HG03066 (cell line): ENCODE results near the gene ORM2.
A peak's percentile ranks its signal among the peaks of the same experiment; 100 is the strongest.
"Not testable (repeated sequence)": the region's sequence is repeated elsewhere in the genome, so short reads cannot be mapped to it uniquely, and the experiment has no call there.

Experiments used
- ATAC-seq: cut with Tn5 transposase; IDR thresholded peaks from one replicate; pipeline ENCODE4 v1.9.1; 2021; ENCODE audit warnings: low read depth; ENCODE audit not compliant: unreplicated experiment

The ORM2 gene

GRCh38 chr9:114328937-114329624, 588 bp upstream of the ORM2 start:
- not testable (repeated sequence) for ATAC-seq

- no peak for ATAC-seq
These were observed 967 bp downstream of the ORM2 start for GRCh38 chr9:114330636-114331035.

- not testable (repeated sequence) for ATAC-seq
These were observed 1.8 kb downstream of the ORM2 start for GRCh38 chr9:114331229-114332195.

GRCh38 chr9:114332474-114333040, 2.9 kb downstream of the ORM2 start:
- not testable (repeated sequence) for ATAC-seq

- ATAC-seq = not testable (repeated sequence)
These were observed 4.0 kb downstream of the ORM2 start for GRCh38 chr9:114333718-114334117.

- ATAC-seq = no peak
These were observed 4.8 kb downstream of the ORM2 start for GRCh38 chr9:114334490-114334889.

GRCh38 chr9:114335745-114336144, 6.1 kb downstream of the ORM2 start:
- ATAC-seq = no peak

- ATAC-seq = no peak
These were observed 6.5 kb downstream of the ORM2 start for GRCh38 chr9:114336157-114336556.

GRCh38 chr9:114336699-114337395, 7.2 kb downstream of the ORM2 start:
- ATAC-seq = no peak

- no peak for ATAC-seq
These were observed 8.5 kb downstream of the ORM2 start for GRCh38 chr9:114338187-114338586.

GRCh38 chr9:114339130-114339908, 9.7 kb downstream of the ORM2 start:
- ATAC-seq = peak; percentile 53

GRCh38 chr9:114341152-114341830, 11.6 kb downstream of the ORM2 start:
- no peak for ATAC-seq

GRCh38 chr9:114341991-114342390, 12.3 kb downstream of the ORM2 start:
- no peak for ATAC-seq

- ATAC-seq = no peak
These were observed 13.2 kb downstream of the ORM2 start for GRCh38 chr9:114342755-114343440.

- no peak for ATAC-seq
These were observed 14.0 kb downstream of the ORM2 start for GRCh38 chr9:114343471-114344187.

GRCh38 chr9:114344188-114344566, 14.5 kb downstream of the ORM2 start:
- no peak for ATAC-seq

- no peak for ATAC-seq
These were observed 15.0 kb downstream of the ORM2 start for GRCh38 chr9:114344692-114345091.

GRCh38 chr9:114345493-114346065, 15.9 kb downstream of the ORM2 start:
- ATAC-seq = no peak
